Fibroblast of lung (primary cell): Measurements from ENCODE around the gene RNF128.

Experiments
- EZH2 ChIP-seq: IDR thresholded peaks from 2 replicates; pipeline ENCODE4 v1.5.1; 2012; ENCODE audit warnings: low read length, control low read depth, mild to moderate bottlenecking; ENCODE audit errors: missing control alignments
- TF ChIP-seq, protein P1 (sequence below), 2 donors: IDR thresholded peaks in 1 of 2; conservative IDR thresholded peaks in 1 of 2; 1 replicate in 1 of 2; 2 replicates in 1 of 2; pipeline ENCODE4 v1.5.1; 2011 to 2012; ENCODE audit warnings: low read length in 2 of 2, control low read depth in 1 of 2, inconsistent platforms in 1 of 2, low read depth in 1 of 2, mild to moderate bottlenecking in 1 of 2

DNA sequence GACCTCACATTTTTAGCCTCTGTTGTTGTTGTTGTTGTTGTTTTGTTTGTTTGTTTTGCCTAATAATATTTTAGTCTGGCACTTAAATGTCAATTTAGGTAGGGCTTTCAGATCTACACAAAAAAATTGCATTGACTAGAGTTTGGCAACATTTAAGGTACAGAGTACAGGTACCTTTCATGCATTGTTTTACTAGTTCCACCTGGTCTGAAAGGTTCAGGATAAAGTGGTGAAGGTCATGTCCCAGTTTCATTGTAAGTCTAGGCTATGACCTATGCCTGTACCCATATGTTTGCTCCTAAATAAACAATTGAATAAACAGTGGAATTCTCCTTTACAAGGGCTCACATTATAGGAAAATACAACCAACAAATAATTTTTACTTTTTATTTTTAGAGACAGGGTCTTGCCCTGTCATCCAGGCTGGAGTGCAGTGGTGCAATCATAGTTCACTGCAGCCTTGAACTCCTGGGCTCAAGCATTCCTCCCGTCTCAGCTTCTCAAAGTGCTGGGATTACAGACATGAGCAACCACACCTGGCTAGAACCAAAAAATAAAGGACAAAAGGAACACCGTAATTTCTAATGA is 13.8 kb downstream of the RNF128 start:
- TF ChIP-seq, protein P1, sequence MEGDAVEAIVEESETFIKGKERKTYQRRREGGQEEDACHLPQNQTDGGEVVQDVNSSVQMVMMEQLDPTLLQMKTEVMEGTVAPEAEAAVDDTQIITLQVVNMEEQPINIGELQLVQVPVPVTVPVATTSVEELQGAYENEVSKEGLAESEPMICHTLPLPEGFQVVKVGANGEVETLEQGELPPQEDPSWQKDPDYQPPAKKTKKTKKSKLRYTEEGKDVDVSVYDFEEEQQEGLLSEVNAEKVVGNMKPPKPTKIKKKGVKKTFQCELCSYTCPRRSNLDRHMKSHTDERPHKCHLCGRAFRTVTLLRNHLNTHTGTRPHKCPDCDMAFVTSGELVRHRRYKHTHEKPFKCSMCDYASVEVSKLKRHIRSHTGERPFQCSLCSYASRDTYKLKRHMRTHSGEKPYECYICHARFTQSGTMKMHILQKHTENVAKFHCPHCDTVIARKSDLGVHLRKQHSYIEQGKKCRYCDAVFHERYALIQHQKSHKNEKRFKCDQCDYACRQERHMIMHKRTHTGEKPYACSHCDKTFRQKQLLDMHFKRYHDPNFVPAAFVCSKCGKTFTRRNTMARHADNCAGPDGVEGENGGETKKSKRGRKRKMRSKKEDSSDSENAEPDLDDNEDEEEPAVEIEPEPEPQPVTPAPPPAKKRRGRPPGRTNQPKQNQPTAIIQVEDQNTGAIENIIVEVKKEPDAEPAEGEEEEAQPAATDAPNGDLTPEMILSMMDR (conservative IDR thresholded peaks at IDR 0.05 in 1 of 2, IDR thresholded peaks at IDR 0.05 in 1 of 2; ENCODE audit: low read depth in 1 of 2, low read length in 2 of 2): no peak
- TF ChIP-seq EZH2: no peak
